Transverse colon (tissue), 4 donors: Measurements from ENCODE around the gene NPIPA3.
"Not testable (repeated sequence)": the region's sequence is repeated elsewhere in the genome, so short reads cannot be mapped to it uniquely, and the experiment has no call there.

Source experiments
- CTCF ChIP-seq, 5 experiments: fragments of 200-600 bp in 3 of 5; fragments of 450-650 bp in 2 of 5; sonication (generic) in 3 of 5; IDR thresholded peaks; 1 replicate in 2 of 5; 2 replicates in 3 of 5; pipeline ENCODE4 v1.5.1; 2016 to 2017; ENCODE audit warnings: antibody characterized with exemption in 5 of 5, inconsistent platforms in 3 of 5, mild to moderate bottlenecking in 2 of 5, moderate library complexity in 1 of 5
- POLR2AphosphoS5 ChIP-seq, 3 donors: sonication (generic); formaldehyde crosslinking; IDR thresholded peaks; one replicate each; pipeline ENCODE4 v1.6.1; 2016; ENCODE audit warnings: antibody characterized with exemption in 3 of 3

- TF ChIP-seq CTCF, POLR2AphosphoS5 (IDR thresholded peaks at IDR 0.05): not testable (repeated sequence)
Measured at GRCh38 chr16:14742273-14743128, 39.3 kb downstream of the NPIPA3 start, which contains the start of gene NPIPA2.
